CD14-positive monocyte (primary cell): ENCODE results near the gene FAM229B. TPM values are rescaled to one million over a fixed set of nuclear protein-coding genes. Genes with fewer than 3 reads are reported as not detected.
"Not testable (repeated sequence)": the region's sequence is repeated elsewhere in the genome, so short reads cannot be mapped to it uniquely, and the experiment has no call there.

Source experiments
- DNase-seq, 3 donors: peaks; one replicate each; pipeline ENCODE4 v3.0.0-alpha.2; 2011 to 2022
- H2AFZ ChIP-seq: 2 replicates; pipeline ENCODE4 v1.6.0; 2012; ENCODE audit warnings: mild to moderate bottlenecking, low read depth, low read length, inconsistent platforms; ENCODE audit not compliant: insufficient read depth, poor library complexity, severe bottlenecking
- H3K27ac ChIP-seq, 2 donors: 1 replicate in 1 of 2; 2 replicates in 1 of 2; pipeline ENCODE4 v1.5.1; 2012 to 2013; ENCODE audit warnings: low read length in 2 of 2, control low read depth in 1 of 2, inconsistent platforms in 1 of 2, low read depth in 1 of 2, mild to moderate bottlenecking in 1 of 2
- H3K27me3 ChIP-seq, 2 donors: one replicate each; pipeline versions ENCODE4 v1.6.0 to v1.6.1; 2011 to 2013; ENCODE audit warnings: low read length in 2 of 2; ENCODE audit not compliant: control insufficient read depth in 2 of 2, insufficient read depth in 2 of 2
- H3K36me3 ChIP-seq, 2 donors: replicated peaks in 1 of 2; 1 replicate in 1 of 2; 2 replicates in 1 of 2; pipeline versions ENCODE4 v1.5.1 to v1.6.1; 2012 to 2013; ENCODE audit warnings: low read length in 2 of 2, control low read depth in 1 of 2, inconsistent platforms in 1 of 2, mild to moderate bottlenecking in 1 of 2; ENCODE audit not compliant: insufficient read depth in 2 of 2, control insufficient read depth in 1 of 2
- H3K4me1 ChIP-seq, 2 donors: 1 replicate in 1 of 2; 2 replicates in 1 of 2; pipeline versions ENCODE4 v1.5.1 to v1.6.1; 2012 to 2013; ENCODE audit warnings: low read length in 2 of 2, control low read depth in 1 of 2, inconsistent platforms in 1 of 2, mild to moderate bottlenecking in 1 of 2, moderate library complexity in 1 of 2; ENCODE audit not compliant: insufficient read depth in 2 of 2, control insufficient read depth in 1 of 2
- H3K4me2 ChIP-seq: replicated peaks from 2 replicates; pipeline ENCODE3; 2012; ENCODE audit warnings: low read length, moderate library complexity, mild to moderate bottlenecking; ENCODE audit not compliant: poor library complexity, severe bottlenecking; ENCODE audit errors: extremely low read depth
- H3K4me3 ChIP-seq, 3 experiments: fragments of 200-600 bp in 1 of 3; sonication (generic) in 1 of 3; replicated peaks in 1 of 3; 1 replicate in 2 of 3; 2 replicates in 1 of 3; pipeline ENCODE4 v1.5.1; 2011 to 2013; ENCODE audit warnings: low read length in 3 of 3, mild to moderate bottlenecking in 3 of 3, control low read depth in 2 of 3, low read depth in 2 of 3, inconsistent platforms in 1 of 3, moderate library complexity in 1 of 3
- H3K79me2 ChIP-seq: 2 replicates; pipeline ENCODE4 v1.6.0; 2012; ENCODE audit warnings: mild to moderate bottlenecking, control low read depth, inconsistent platforms, low read length, moderate library complexity; ENCODE audit not compliant: insufficient read depth
- H3K9ac ChIP-seq: 2 replicates; pipeline ENCODE4 v1.6.0; 2017; ENCODE audit warnings: low read length, mild to moderate bottlenecking; ENCODE audit not compliant: insufficient read depth, poor library complexity, severe bottlenecking
- H3K9me3 ChIP-seq, 2 donors: replicated peaks in 1 of 2; 1 replicate in 1 of 2; 2 replicates in 1 of 2; pipeline versions ENCODE4 v1.5.1 to v1.6.1; 2012 to 2013; ENCODE audit warnings: low read length in 2 of 2, control low read depth in 1 of 2; ENCODE audit not compliant: control insufficient read depth in 1 of 2, insufficient read depth in 1 of 2
- H4K20me1 ChIP-seq: 2 replicates; pipeline ENCODE4 v1.6.0; 2012; ENCODE audit warnings: mild to moderate bottlenecking, low read length, control low read depth, moderate library complexity; ENCODE audit not compliant: insufficient read depth
- H3K27ac Mint-ChIP-seq, 7 donors: one replicate each; pipeline ENCODE4 v1.8.0; 2020; ENCODE audit warnings: mild to moderate bottlenecking in 7 of 7, mixed read lengths in 7 of 7, moderate library complexity in 6 of 7, inconsistent platforms in 2 of 7
- H3K27me3 Mint-ChIP-seq, 3 donors: one replicate each; pipeline ENCODE4 v1.8.0; 2021 to 2022; ENCODE audit warnings: low read depth in 3 of 3, mild to moderate bottlenecking in 3 of 3, mixed read lengths in 3 of 3, moderate library complexity in 3 of 3, inconsistent platforms in 1 of 3
- H3K36me3 Mint-ChIP-seq, 2 donors: one replicate each; pipeline ENCODE4 v1.8.0; 2020; ENCODE audit warnings: mixed read lengths in 2 of 2, inconsistent platforms in 1 of 2, mild to moderate bottlenecking in 1 of 2
- H3K4me1 Mint-ChIP-seq: one replicate; pipeline ENCODE4 v1.8.0; 2020; ENCODE audit warnings: mild to moderate bottlenecking, mixed read lengths
- H3K4me3 Mint-ChIP-seq, 2 donors: one replicate each; pipeline ENCODE4 v1.8.0; 2020; ENCODE audit warnings: mild to moderate bottlenecking in 2 of 2, mixed read lengths in 2 of 2, moderate library complexity in 1 of 2
- H3K9me3 Mint-ChIP-seq, 7 donors: one replicate each; pipeline ENCODE4 v1.8.0; 2020 to 2022; ENCODE audit warnings: mixed read lengths in 7 of 7, mild to moderate bottlenecking in 6 of 7, moderate library complexity in 6 of 7, inconsistent platforms in 2 of 7
- WGBS: methylation state at CpG from one replicate; pipeline ENCODE4 v1.1.5; 2013; ENCODE audit warnings: missing lambda C conversion rate; ENCODE audit not compliant: insufficient coverage; 5-methylcytosine and 5-hydroxymethylcytosine counted together
- intact Hi-C, 2 donors: fragments of 100-400 bp; cut with micrococcal nuclease; formaldehyde crosslinking; loops; one replicate each; pipeline versions ENCODE4 v1.15.0 to v1.15.1; 2023
- polyA plus RNA-seq, 3 donors: library from polyadenylated mRNA; depleted of rRNA in 1 of 3; unstranded in 2 of 3; stranded (reverse) in 1 of 3; fragments of 300-500 nt in 2 of 3; fragments of >200 nt in 1 of 3; fragmentation: Illumina TruSeq in 2 of 3; gene quantifications; 1 replicate in 2 of 3; 2 replicates in 1 of 3; pipeline ENCODE4 v1.2.3, GENCODE V29; 2012 to 2021
- TF ChIP-seq, protein P1 (sequence below): fragments of 200-600 bp; IDR thresholded peaks from one replicate; pipeline ENCODE4 v1.8.0; 2022; ENCODE audit warnings: antibody characterized with exemption, mild to moderate bottlenecking

The FAM229B gene
- polyA plus RNA-seq, 3 donors, result 0.03 to 0.64 TPM; not detected in 1

DNA sequence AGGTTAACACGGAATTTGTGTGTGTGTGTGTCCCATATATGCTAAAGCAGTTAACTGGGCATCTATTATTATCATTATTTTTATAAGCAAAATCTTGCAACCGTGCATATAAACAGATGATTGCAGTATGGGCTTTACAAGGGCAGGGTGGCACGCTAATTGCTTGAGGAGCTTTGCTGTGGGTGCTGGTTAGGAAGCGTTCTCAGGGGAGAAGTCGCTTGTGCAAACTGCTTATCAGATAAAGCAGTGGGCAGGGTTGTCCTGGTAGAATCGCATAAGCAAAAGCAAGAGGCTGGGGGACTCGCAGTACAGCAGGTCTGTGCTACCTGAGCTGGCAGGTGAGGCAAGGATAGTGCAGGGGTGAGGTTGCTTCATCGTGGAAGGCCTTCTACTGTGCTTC, 43.2 kb upstream of the FAM229B start:
- Histone ChIP-seq H3K4me2 (no peak overlapping the region), H3K9me3 (no peaks in the 10 kb centered on the region), H3K79me2 (no peaks in the 10 kb centered on the region), H3K27ac (no peak overlapping the region), H3K27me3 (no peaks in the 10 kb centered on the region), H3K4me3 (no peak overlapping the region), H2AFZ (peak overlapping the region; percentile 36), H3K36me3 (no peaks in the 10 kb centered on the region), H3K4me1 (peaks cover 3 to 7% of the 10 kb centered on the region in 2 donors), H3K9ac (no peak overlapping the region), H4K20me1 (no peaks in the 10 kb centered on the region)
- Mint-ChIP-seq H3K9me3 (peaks cover 0 to 3% (median 0%) of the 10 kb centered on the region in 7 donors), H3K4me1 (peaks cover 10% of the 10 kb centered on the region), H3K27ac (peak overlapping the region in 1 of 7 donors; percentile 46), H3K27me3 (peaks cover 0 to 3% (median 0%) of the 10 kb centered on the region in 3 donors), H3K4me3 (no peak overlapping the region), H3K36me3 (no peaks in the 10 kb centered on the region)
- WGBS, result 86% methylated on average over 7 of the region's 8 CpGs
- intact Hi-C loops, result loop anchor here in 1 of 2 donors (5.0 kb wide), 1 partner anchor 332 kb away; no protein-coding TSS in a partner anchor
- TF ChIP-seq, protein P1, sequence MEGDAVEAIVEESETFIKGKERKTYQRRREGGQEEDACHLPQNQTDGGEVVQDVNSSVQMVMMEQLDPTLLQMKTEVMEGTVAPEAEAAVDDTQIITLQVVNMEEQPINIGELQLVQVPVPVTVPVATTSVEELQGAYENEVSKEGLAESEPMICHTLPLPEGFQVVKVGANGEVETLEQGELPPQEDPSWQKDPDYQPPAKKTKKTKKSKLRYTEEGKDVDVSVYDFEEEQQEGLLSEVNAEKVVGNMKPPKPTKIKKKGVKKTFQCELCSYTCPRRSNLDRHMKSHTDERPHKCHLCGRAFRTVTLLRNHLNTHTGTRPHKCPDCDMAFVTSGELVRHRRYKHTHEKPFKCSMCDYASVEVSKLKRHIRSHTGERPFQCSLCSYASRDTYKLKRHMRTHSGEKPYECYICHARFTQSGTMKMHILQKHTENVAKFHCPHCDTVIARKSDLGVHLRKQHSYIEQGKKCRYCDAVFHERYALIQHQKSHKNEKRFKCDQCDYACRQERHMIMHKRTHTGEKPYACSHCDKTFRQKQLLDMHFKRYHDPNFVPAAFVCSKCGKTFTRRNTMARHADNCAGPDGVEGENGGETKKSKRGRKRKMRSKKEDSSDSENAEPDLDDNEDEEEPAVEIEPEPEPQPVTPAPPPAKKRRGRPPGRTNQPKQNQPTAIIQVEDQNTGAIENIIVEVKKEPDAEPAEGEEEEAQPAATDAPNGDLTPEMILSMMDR, result no peak
- no peak for DNase-seq

DNA sequence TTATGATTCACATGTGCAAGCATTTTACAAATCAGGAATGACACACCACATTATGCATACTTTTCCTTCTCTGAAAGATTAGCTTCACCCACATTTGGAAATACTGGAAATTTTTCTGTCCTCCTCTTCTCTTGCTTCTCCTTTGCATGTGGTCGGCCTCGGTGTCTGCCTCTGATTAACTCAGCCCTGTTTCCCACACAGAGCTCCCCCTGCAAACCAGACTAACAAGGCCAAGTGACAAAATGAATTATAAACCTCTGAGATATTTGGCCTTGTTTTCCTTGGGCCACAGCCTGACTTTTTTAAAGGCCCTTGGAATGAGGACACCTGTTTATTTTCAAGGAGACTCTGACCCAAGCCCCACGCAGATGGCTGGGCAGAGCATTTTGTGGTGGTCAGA, 42.5 kb upstream of the FAM229B start:
- peaks cover 0 to 3% (median 0%) of the 10 kb centered on the region in 3 donors for H3K27me3 Mint-ChIP-seq
- no peaks in the 10 kb centered on the region for H3K36me3 Mint-ChIP-seq
- H3K9ac ChIP-seq, result no peak overlapping the region
- no peaks in the 10 kb centered on the region for H4K20me1 ChIP-seq
- TF ChIP-seq, protein P1, result no peak
- no peak overlapping the region for H3K4me3 Mint-ChIP-seq
- H3K27ac Mint-ChIP-seq, result no peak overlapping the region
- H3K9me3 ChIP-seq, result no peaks in the 10 kb centered on the region
- no peak overlapping the region for H3K4me3 ChIP-seq
- peaks cover 10% of the 10 kb centered on the region for H3K4me1 Mint-ChIP-seq
- H2AFZ ChIP-seq, result no peak overlapping the region
- no peaks in the 10 kb centered on the region for H3K36me3 ChIP-seq
- H3K27ac ChIP-seq, result no peak overlapping the region
- H3K4me1 ChIP-seq, result peaks cover 3 to 7% of the 10 kb centered on the region in 2 donors
- H3K4me2 ChIP-seq, result no peak overlapping the region
- H3K27me3 ChIP-seq, result no peaks in the 10 kb centered on the region
- H3K79me2 ChIP-seq, result no peaks in the 10 kb centered on the region
- 92% methylated on average over 2 of the region's 3 CpGs for WGBS
- peaks cover 0 to 3% (median 0%) of the 10 kb centered on the region in 7 donors for H3K9me3 Mint-ChIP-seq
- intact Hi-C loops, result loop anchor here in 1 of 2 donors (5.0 kb wide), 1 partner anchor 333 kb away; no protein-coding TSS in a partner anchor
- DNase-seq, result peak in 1 of 3 donors; percentile 26

DNA sequence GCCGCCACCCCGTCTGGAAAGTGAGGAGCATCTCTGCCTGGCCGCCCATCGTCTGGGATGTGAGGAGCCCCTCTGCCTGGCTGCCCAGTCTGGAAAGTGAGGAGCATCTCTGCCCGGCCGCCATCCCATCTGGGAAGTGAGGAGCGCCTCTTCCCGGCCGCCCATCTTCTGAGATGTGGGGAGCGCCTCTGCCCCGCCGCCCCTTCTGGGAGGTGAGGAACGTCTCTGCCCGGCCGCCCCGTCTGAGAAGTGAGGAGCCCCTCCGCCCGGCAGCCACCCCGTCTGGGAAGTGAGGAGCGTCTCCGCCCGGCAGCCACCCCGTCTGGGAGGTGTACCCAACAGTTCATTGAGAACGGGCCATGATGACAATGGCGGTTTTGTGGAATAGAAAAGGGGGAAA, 39.9 kb upstream of the FAM229B start:
- H3K36me3 ChIP-seq, H3K27me3 ChIP-seq, H3K27ac ChIP-seq, H3K4me2 ChIP-seq, H3K9me3 Mint-ChIP-seq, H3K4me1 Mint-ChIP-seq, H3K27ac Mint-ChIP-seq, H3K9ac ChIP-seq, H3K79me2 ChIP-seq, intact Hi-C loops, H4K20me1 ChIP-seq, H3K36me3 Mint-ChIP-seq, DNase-seq, H3K9me3 ChIP-seq, H3K4me3 Mint-ChIP-seq, H3K27me3 Mint-ChIP-seq, H3K4me1 ChIP-seq, H2AFZ ChIP-seq, H3K4me3 ChIP-seq: not testable (repeated sequence)
- 96% methylated on average over 19 of the region's 25 CpGs for WGBS
